Heart right ventricle (tissue), 16 donors: Measurements from ENCODE around the gene PRMT3. TPM values are rescaled to one million over a fixed set of nuclear protein-coding genes. Genes with fewer than 3 reads are reported as not detected.

ENCODE experiments used
- ATAC-seq, 8 donors: fragments of 200-7000 bp; cut with Tn5 transposase; one replicate each; pipeline ENCODE4 v1.9.1; 2020; ENCODE audit warnings: mild to moderate bottlenecking in 8 of 8, moderate library complexity in 8 of 8, moderate number of reproducible peaks in 1 of 8
- DNase-seq, 2 donors: peaks; one replicate each; pipeline ENCODE4 v3.0.0-alpha.2; 2020
- H3K27ac ChIP-seq, 10 donors: fragments of 200-600 bp; sonication (generic) in 2 of 10; one replicate each; pipeline versions ENCODE4 v1.5.0 to v1.8.0; 2020 to 2022; ENCODE audit warnings: mild to moderate bottlenecking in 3 of 10
- H3K27me3 ChIP-seq, 7 donors: fragments of 200-600 bp; one replicate each; pipeline ENCODE4 v1.8.0; 2021 to 2022; ENCODE audit warnings: mild to moderate bottlenecking in 2 of 7
- H3K36me3 ChIP-seq, 9 donors: fragments of 200-600 bp; sonication (generic) in 1 of 9; one replicate each; pipeline versions ENCODE4 v1.5.0 to v1.8.0; 2020 to 2022; ENCODE audit warnings: mild to moderate bottlenecking in 2 of 9
- H3K4me1 ChIP-seq, 9 donors: fragments of 200-600 bp; sonication (generic) in 1 of 9; one replicate each; pipeline versions ENCODE4 v1.5.0 to v1.8.0; 2020 to 2022; ENCODE audit warnings: mild to moderate bottlenecking in 4 of 9
- H3K4me3 ChIP-seq, 10 donors: fragments of 200-600 bp; sonication (generic) in 2 of 10; one replicate each; pipeline versions ENCODE4 v1.5.0 to v1.8.0; 2020 to 2022; ENCODE audit warnings: mild to moderate bottlenecking in 7 of 10, moderate library complexity in 2 of 10
- H3K9me3 ChIP-seq, 11 donors: fragments of 200-600 bp in 10 of 11; sonication (generic) in 2 of 11; one replicate each; pipeline versions ENCODE4 v1.5.0 to v1.8.0; 2013 to 2022; ENCODE audit warnings: mild to moderate bottlenecking in 2 of 11, control low read depth in 1 of 11, moderate library complexity in 1 of 11
- WGBS, 2 donors: extraction: QIAGEN DNeasy Blood & Tissue Kit; methylation state at CpG; one replicate each; pipeline ENCODE4 v1.1.7; 2013; ENCODE audit warnings: inconsistent platforms in 1 of 2; 5-methylcytosine and 5-hydroxymethylcytosine counted together
- intact Hi-C, 10 donors: fragments of 100-400 bp; cut with DNase I; formaldehyde crosslinking; loops; one replicate each; pipeline versions ENCODE4 v1.11.1 to v1.14.2; 2022
- polyA plus RNA-seq, 2 donors: library from polyadenylated mRNA; stranded (reverse); fragments of 200-250 nt; gene quantifications; one replicate each; pipeline ENCODE4 v1.2.3, GENCODE V29; 2013
- total RNA-seq, 10 donors: library from RNA; stranded (reverse); fragmentation: NEBNext Ultra II Directional in 3 of 10; extraction: Animal tissue kit (Norgen Biotek cat#: 25700) in 3 of 10; gene quantifications; one replicate each; pipeline versions ENCODE4 v1.2.1 to v1.2.4, GENCODE V29; 2021 to 2023
- TF ChIP-seq, protein P1 (sequence below), 9 donors: fragments of 200-600 bp; sonication (generic) in 2 of 9; IDR thresholded peaks; one replicate each; pipeline versions ENCODE4 v1.5.0 to v1.8.0; 2021 to 2022; ENCODE audit warnings: antibody characterized with exemption in 9 of 9, mild to moderate bottlenecking in 5 of 9, moderate library complexity in 1 of 9
- donor health status: Arrhythmogenic right ventricular cardiomyopathy.
- donor health status: ischemic (EF 13 %, LVEDD 7.1; RV severe dilation, severe dysfunction).
- donor health status: healthy with polysubstance abuse.
- donor health status: DM: no; HTN: yes; CAD: no.
- donor health status: DM: no; HTN: no; CAD: no.
- donor health status: ischemic (EF 25% LVEDD 6.9; RV normal size, moderate dysfunction).
- donor health status: ischemic (EF 25% LVEDD 5.7; RV mildly dilated, moderate dysfunction).
- donor health status: healthy.
- donor health status: DM: yes; HTN: yes; CAD: no.
- donor health status: Ischemic cardiomyopathy.
- donor health status: ischemic (EF 35%, LVEDD 5.7; RV mildly dilated, moderate dysfunction).
- donor health status: nonischemic (EF 11% LVEDD 7.7; RV severe dilation, severe dysfunction).
- donor health status: DM: yes; HTN: yes; CAD: no.
- donor health status: PGD.
- donor health status: ischemic (EF 29% LVEDD 5.4; RV normal size, mild dysfunction).
- donor health status: nonischemic (EF 23%, LVEDD 6.1; RV moderate dilation, normal function).

Gene PRMT3
- total and polyA plus RNA-seq, 12 donors = 7.3 to 16.3 (median 11.5) TPM

DNA sequence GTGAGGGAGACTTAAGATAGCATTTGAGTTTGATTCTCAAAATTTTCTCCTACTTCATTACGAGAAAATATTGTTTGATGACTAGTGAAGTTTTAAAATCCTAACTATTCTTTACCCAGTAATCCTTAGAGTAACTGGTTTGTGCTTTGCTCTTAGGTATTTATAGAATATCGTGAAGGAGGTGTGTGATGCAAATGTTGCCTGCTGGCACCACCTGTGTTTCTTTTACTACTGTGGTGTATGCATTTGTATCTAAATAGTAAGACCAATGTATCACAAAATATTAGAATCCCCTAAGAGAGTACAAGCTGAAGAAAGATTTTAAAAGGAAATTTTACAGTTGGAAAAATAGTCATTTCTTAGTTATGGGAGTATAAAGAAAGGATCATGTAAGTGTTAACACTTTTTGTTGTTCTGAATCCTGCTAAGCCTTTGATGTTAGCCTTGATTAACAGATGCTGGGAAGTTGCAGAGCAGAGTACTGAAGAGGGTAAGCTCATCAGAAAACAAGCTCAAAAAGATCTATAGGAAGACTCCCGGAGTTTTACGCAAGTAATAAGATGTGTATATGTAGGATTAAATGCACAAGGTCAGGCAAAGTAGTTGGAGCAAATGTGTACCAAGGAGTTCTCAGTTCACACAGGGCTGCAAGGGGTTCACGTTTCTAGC, 109.7 kb downstream of the PRMT3 start:
- no peak overlapping the region for H3K27ac ChIP-seq

DNA sequence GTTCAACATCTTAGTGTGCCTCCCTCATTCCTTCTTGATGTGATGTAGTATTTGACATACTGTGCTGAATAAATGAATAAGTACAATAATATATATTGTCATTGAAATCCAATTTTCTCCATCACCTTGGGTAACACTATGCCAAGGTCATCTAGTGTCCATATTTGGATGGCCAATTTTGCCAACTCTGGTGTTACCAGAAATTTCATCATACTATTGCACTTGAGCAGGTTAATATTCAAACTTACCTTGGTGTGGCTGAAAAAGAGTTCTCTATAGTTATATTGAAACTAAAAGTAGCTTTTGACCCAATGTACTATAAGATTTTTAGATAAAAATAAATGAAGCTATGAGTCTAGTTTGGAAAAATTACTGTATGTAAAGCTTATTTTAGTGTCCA, 113.7 kb downstream of the PRMT3 start:
- H3K27ac ChIP-seq = no peak overlapping the region
- DNase-seq = no peak
- H3K9me3 ChIP-seq = no peaks in the 10 kb centered on the region
- H3K36me3 ChIP-seq = peaks cover 0 to 38% (median 0%) of the 10 kb centered on the region in 9 donors
- intact Hi-C loops = no loop called here
- ATAC-seq = no peak
- H3K4me3 ChIP-seq = no peak overlapping the region
- TF ChIP-seq, protein P1, sequence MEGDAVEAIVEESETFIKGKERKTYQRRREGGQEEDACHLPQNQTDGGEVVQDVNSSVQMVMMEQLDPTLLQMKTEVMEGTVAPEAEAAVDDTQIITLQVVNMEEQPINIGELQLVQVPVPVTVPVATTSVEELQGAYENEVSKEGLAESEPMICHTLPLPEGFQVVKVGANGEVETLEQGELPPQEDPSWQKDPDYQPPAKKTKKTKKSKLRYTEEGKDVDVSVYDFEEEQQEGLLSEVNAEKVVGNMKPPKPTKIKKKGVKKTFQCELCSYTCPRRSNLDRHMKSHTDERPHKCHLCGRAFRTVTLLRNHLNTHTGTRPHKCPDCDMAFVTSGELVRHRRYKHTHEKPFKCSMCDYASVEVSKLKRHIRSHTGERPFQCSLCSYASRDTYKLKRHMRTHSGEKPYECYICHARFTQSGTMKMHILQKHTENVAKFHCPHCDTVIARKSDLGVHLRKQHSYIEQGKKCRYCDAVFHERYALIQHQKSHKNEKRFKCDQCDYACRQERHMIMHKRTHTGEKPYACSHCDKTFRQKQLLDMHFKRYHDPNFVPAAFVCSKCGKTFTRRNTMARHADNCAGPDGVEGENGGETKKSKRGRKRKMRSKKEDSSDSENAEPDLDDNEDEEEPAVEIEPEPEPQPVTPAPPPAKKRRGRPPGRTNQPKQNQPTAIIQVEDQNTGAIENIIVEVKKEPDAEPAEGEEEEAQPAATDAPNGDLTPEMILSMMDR (IDR thresholded peaks at IDR 0.05) = no peak
- H3K27me3 ChIP-seq = no peaks in the 10 kb centered on the region
- H3K4me1 ChIP-seq = no peaks in the 10 kb centered on the region

More for the DNA sequence above, 109.7 kb downstream of the PRMT3 start:
- H3K4me3 ChIP-seq = no peak overlapping the region
- DNase-seq (no peak), ATAC-seq (no peak)
- H3K27me3 ChIP-seq = no peaks in the 10 kb centered on the region
- H3K36me3 ChIP-seq = peaks cover 0 to 56% (median 0%) of the 10 kb centered on the region in 9 donors
- intact Hi-C loops = no loop called here
- no peaks in the 10 kb centered on the region for H3K9me3 ChIP-seq
- no peaks in the 10 kb centered on the region for H3K4me1 ChIP-seq
- TF ChIP-seq, protein P1 (IDR thresholded peaks at IDR 0.05) = no peak
- WGBS, 2 donors = 90% methylated on average over 5 of the region's 5 CpGs

DNA sequence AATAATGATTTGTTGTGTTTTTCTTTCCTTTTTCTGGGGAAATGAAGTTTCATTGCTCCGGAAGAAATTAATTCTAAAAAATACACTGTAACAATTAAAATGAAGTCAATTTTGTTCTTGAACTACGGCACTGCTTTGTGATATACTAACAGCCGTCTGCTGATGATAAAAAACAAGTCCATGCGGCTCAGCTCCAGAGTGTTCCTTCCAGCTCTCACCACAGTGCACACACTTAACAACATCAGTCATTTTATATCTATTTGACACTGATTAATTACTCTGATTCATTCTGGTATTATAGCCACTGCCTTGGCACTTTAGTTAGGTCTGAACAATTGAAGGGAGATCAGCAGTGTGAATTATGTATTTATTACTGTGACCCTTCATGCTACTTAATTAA, 114.5 kb downstream of the PRMT3 start:
- 91 to 93% methylated on average over 4 of the region's 4 CpGs for WGBS, 2 donors

DNA sequence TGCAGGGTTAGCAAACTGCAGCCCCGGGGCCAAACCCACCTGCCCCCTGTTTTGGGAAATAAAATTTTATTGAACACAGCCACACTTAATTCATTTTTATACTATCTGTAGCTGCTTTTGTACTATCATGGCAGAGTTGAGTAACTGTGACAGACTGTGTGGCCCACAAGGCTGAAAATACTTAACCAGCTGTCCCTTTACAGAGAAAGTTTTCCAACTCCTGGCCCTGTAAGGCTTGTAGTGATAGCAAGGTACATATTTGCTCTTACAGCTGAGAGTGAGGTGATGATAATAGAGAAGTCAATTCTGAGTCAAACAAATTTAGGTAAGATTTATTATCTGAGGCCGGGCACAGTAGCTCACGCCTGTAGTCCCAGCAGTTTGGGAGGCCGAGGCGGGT, 124.5 kb downstream of the PRMT3 start:
- Histone ChIP-seq H3K4me1 (no peaks in the 10 kb centered on the region), H3K27ac (no peak overlapping the region), H3K9me3 (no peaks in the 10 kb centered on the region), H3K27me3 (no peaks in the 10 kb centered on the region), H3K4me3 (no peak overlapping the region), H3K36me3 (peaks cover 0 to 20% (median 0%) of the 10 kb centered on the region in 9 donors)
- peak in 2 of 8 donors; percentile 20 to 42 for ATAC-seq
- TF ChIP-seq, protein P1 (IDR thresholded peaks at IDR 0.05) = no peak
- no peak for DNase-seq
- intact Hi-C loops = no loop called here
- 82 to 85% methylated on average over 5 of the region's 5 CpGs for WGBS, 2 donors

More for the DNA sequence above, 114.5 kb downstream of the PRMT3 start:
- Histone ChIP-seq H3K9me3 (no peaks in the 10 kb centered on the region), H3K27me3 (no peaks in the 10 kb centered on the region), H3K27ac (no peak overlapping the region), H3K4me1 (no peaks in the 10 kb centered on the region), H3K4me3 (no peak overlapping the region), H3K36me3 (peaks cover 0 to 31% (median 0%) of the 10 kb centered on the region in 9 donors)
- intact Hi-C loops = no loop called here
- no peak for DNase-seq
- TF ChIP-seq, protein P1 (IDR thresholded peaks at IDR 0.05) = no peak
- no peak for ATAC-seq
